HL-60/S4 treated with retinoic acid at 250 ng/mL for 4 days and 3 days (cell line): ENCODE measurements around the gene TUBGCP3.

Source experiments
- in situ Hi-C: fragments of 300-500 bp; cut with MboI; formaldehyde crosslinking; loops from 2 replicates; pipeline ENCODE4 v1.7.0; 2022; ENCODE audit warnings: low sequenced_read_pairs

TUBGCP3 gene

DNA sequence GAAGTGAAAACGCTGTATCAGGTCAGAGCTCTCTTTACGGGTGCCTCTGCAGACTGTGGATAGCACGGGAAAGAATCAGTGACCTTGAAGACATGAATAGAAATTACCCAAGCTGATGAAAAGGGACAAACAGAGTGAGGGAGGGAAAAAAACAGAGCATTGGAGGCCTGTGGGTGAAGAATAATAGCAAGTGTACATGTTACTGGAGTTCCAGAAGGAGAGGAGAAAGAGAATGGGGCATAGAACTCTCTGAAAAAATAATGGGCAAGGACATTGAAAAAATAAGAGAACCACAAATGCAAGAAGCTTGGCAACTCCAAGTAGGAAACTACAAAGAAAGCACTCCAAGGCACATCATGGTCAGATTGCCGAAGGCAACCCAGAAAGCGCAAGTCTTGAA, 125.5 kb downstream of the TUBGCP3 start:
- in situ Hi-C loops: no loop called here

DNA sequence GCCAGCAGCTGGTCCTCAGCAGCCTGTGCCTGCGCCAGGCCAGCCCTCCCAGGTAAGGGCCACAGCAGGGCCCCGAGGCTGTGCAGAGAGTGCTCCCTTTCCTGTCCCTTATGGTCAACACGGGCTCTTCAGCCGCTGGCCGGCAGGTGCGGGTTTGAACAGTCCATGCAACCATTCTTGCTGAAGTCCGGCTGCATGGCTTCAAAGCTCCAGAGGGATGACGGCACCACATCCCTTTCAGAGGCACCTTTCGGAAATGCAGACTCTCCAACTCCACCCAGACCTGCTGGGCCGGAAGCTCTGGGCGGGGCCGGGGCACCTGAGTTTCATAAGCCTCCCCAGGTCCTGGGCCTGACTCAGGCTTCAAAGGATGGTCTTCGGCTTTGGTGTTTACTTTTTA, 130.5 kb downstream of the TUBGCP3 start:
- in situ Hi-C loops: no loop called here

DNA sequence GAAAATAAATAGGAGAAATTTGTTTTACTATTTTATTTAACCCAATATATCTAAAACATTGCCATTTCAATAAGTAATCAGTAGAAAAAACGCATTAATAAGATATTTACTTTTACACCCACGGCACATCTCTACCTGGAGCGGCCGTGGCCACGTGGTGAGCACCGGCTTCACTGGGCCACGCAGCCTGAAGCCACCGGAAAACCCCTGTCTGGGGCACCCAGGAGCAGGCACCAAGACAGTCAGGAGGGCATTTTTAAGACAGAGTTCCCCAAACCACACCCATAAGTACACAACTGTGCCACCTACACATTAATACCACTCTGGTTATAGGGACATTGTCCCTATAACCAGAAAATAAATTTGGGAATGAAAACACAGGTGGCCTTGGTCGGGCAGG, 130.9 kb downstream of the TUBGCP3 start:
- in situ Hi-C loops: no loop called here

DNA sequence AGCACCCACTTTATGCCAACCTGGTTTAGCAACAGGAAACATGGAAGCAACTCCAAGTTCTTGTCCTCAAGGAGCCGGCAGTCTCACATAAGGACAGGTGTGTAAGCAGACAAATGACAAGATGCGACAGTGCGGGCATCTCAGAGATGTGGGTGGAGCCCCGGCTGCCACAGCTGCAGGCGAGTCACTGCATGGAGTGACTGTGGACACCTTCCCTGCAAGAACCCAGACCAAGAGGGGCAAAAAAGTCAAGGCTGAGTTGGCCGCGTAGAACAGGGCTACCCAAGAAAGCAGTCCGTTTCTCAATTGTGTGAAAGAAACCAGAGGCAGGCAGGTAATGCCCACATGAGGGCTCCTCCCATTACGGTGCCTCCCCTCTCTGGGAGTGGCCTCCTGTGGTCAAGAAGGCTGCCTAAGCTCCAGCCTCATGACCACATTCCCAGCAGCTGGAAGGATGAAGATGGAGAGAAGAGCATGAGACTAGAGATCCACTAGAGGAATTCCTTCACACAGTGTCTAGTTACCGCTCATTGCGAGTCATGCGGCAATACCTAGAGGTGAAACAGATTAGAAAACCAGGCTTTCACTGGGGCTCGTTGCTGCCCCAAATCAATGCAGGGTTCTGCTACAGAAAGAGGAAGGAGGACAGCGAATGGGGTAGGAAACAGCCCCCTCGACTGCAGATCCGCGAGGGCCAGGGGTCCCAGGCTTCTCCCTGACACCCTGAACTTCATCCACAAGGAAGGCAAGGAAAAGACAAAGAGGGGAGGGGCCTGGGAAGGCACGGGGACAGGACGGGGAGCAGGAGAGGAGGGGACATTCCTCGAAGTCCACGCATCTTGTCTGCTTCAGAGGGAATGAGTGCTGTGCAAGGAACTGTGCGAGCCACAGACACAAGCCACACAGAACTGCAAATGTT, 131.6 kb downstream of the TUBGCP3 start:
- in situ Hi-C loops: no loop called here

DNA sequence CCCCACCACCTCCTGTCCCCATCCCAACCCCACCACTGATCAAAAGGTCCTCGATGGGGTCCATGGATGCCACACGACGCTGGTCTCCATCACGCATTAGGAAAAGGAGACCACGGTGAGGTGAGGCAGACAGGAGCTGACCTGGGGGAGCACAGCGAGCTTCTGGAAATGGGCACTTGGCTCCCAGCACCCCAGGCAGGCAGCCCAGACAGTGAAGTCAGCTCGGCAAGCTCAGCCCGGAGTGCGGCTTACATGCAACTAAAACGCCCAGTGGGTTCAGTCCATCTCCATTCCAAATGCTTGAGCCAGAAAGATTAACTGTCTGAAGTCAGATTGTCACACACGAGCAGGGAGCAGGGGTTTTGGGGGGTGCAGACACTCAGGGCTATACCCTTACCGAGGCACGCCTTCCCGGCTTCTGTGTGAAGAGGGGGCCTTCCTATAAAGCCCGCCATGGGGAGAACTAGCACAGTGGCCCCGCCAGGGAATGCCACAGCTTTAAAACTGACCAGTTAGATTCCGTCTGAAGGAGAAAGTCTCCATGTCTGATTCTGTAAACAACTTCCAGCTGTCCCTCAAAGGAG, 132.4 kb downstream of the TUBGCP3 start:
- in situ Hi-C loops: no loop called here

DNA sequence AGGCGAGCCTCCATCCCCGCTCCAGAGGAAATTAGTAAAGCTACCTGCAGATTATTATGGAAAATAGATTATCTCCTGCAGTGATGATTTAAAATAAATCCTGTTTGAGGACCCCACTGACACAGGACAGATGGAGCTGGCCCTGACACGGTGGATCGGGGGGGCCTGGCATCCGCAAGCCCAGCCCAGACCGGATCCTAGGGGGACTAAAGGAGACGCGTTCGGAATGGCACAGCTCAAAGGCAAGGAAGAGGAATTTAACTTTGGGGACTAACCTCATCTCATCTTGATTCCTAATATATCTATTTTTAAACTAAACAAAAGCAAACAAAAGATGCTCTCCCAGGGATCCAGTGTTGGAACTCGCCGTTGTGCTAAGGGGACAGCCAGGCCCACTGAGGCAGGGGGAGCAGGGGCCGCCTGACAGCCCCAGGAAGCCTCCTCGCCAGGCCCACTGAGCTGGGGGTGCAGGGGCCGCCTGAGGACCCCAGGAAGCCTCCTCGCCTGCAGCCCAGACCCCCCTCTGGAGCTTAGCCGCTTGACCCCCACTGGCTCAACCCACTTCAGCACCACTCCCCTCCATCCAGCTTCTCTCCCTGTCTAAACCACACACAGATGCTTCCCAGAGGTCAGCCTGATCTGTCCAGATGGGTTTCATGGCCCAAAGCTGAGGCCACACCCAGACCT, 133.2 kb downstream of the TUBGCP3 start:
- in situ Hi-C loops: no loop called here

DNA sequence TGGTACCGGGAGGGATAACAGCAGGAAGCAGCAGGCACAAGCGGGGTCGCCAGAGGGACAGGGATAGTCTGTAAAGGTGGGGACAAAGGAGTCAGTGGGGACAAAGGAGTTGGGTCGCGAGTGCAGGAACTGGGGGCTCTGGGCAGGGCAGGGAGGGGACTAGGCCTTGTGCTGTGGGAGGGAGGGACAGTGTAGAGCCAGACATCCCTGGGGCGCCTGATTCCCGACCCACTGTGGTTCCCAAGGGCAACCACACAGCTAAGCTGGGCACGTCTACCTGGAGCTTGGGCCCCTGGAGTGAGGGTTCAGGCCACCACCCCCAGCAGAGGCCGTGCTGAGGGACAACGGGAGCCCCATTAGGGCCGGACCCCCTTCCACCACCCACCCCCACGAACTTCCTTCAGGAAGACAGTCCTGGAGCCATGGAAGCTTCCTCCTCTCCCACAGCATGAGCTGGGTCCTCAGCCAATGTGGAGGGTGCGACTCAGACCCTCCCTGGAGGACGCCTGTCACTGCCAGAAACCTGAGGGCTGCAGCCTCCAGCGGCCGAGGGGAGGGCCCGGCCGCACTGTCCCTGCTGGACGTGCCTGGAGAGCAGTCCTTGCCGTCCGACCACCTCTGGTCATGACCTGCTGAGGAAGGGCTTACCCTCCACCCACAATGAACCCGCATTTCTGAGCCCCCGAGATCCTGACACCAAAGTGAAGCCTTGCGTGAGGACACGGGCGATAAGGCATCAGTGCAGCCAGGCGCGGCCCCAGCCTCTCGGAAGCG, 133.9 kb downstream of the TUBGCP3 start:
- in situ Hi-C loops: no loop called here

DNA sequence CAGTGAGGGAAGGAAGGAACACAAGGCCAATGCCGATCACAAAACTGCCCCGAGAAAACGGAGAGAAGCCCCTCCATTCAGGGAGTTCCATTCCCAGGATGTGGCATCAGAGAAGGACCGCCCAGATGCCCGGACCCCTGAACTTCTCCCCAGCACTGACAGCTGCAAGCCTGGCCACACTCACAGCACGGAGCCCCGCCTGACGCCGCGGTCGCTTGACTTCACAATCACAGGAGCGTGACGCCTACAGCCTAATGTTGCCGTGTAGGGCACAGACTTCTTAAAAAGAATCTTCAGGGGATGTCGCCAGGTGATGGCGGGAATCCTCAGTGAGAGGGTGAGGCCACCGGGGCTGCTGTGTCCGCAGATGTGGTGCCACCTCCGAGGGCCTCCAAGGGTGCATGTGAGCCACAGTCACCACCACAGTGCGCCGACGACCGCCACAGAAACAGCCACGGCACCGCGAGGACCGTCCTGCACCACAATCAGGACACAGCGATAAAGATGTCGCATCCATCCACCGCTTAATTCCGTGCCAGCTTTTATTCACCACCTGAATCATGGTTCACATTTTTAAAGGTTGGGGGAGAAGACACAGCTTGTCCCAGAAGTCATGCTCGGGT, 134.6 kb downstream of the TUBGCP3 start:
- in situ Hi-C loops: no loop called here

DNA sequence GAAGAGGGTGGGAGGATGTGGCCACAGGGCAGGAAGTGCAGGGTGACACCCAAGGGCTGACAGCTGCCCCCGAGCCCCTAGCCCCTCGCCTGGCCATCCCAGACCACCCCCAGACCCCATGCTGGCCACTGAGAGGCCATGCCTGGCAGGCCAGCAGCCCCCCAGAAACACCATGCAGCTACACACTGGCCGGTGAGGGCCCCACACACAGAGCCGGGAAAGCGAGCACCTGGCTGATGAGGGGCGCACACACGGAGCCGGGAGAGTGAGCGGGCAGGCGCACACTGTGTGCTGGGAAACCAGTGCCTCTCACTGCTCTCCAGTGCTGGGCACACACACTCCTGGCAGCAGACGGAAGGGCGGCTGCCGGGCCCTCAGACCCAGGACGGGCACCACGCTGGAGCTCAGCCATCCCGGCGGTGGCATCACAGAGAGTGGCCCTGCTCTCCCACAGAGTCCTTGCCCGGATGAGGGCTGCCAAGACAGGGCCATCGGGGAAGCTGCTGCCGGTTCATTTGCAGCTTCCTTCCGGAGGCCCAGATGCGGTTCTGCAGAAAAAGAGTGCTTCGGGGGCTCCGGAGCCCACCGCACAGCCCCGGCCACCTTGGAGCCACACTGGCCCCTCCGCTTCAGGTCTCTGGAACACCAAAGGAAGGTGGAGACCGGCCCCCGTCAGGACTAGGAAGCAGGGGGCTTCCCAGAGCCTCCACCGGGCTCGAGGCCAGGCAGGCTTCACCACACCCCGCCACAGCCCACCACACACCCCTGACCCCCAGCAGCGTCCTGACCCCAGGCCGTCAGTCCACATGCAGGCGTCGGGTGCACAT, 135.4 kb downstream of the TUBGCP3 start:
- in situ Hi-C loops: no loop called here

DNA sequence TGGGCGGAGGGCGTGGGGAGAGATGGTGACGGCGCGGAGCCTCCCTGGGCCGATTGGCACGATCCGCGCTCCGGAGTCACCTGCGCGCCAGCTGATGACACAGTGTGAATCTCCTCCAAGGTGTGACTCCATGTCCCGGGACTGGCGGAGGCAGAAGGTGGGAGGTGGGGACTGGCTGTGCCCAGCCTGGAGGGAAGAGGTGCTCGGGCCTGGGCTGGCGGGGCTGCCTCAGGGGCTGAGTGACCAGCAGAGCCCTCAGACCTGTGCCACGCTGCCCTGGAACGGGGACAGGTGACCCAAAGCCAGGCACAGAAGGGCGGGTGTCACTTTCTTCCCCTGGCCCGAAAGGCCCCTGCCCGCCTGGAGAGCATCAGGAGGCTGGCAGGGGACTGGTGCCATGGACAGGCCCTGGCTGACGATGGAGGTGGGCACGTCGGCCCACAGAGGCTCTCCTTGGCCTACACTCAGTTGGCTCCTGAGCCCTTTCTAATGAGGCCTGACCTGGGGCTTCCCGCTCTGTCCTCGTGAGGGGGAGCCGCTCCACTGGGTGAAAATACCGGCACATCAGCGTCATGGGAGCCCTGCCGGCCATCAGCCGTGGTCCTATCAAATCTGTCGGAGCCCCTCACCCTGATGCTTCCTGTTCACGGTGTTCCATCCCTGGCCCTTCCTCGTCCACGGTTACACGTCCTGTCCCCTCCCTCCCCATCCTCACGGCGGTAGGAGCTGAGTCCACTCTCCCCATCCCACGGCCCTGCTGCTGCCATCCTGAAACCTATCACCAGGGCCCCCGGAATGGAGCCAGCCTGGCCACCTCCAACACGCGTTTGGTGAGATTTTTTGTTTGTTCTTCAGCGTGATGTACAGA, 136.2 kb downstream of the TUBGCP3 start:
- in situ Hi-C loops: no loop called here

DNA sequence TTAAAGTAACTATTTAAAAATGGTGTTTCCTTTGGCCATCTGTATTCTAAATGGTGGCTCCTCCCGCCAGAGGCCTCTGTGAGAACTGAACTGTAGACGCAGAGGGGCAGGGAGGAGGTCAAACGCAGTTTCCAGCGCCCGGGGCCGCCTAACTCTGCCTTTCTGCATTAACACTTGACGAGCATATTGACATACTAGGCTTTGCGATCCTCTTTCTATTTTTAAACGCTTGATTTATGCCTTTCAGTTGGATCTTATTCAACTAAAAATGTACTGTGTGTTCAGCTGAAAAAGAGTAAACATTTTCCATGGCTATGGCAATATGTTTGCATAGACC, 137.1 kb downstream of the TUBGCP3 start:
- in situ Hi-C loops: no loop called here

DNA sequence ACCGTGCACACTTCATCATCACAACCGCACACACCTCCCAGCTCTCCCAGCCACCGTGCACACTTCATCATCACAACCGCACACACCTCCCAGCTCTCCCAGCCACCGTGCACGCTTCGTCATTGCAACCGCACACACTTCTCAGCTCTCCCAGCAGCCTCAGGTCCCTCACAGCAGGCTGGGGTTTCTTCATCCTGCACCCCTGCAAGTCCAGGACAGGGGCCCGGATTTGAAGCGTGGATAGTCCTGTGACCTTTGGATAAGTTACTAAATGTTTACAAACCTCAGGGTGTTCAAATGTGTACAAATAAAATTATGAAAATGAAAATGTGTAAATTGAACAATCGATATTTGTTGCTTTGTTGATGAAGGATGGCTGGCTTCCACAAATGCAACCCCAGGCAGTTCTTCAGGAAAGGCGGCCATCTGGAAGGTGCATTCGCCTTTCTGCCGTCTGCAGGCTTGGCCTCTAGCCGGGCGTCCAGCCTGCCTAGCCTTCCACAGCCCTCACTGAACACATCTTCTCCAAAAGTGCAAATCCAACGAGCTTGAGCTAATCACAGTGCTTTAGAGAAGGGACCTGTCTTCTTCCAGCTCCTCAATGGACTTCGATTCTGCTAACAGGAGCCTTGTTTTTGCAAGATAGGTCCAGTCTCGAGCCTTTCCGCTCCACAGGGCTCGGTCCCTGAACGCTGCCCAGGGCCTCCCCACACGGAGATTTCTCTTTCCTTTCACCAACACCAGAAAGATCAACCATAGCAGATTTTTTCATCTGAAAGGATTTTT, 137.6 kb downstream of the TUBGCP3 start:
- in situ Hi-C loops: no loop called here

DNA sequence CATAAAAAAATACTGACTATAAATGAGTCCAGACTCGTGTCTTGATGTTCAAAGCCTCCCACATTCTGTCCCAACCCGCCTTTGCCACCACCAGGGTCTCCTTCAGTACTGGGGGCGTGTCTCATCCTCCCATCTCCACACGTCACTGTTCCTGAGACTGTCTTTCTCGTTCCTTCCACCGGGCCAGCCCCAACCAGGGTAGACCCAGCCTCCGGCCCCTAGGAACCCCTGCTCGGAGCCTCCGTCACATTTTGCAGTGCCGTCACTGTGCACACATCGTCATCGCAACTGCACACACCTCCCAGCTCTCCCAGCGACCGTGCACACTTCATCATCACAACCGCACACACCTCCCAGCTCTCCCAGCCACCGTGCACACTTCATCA, 138.4 kb downstream of the TUBGCP3 start:
- in situ Hi-C loops: no loop called here

DNA sequence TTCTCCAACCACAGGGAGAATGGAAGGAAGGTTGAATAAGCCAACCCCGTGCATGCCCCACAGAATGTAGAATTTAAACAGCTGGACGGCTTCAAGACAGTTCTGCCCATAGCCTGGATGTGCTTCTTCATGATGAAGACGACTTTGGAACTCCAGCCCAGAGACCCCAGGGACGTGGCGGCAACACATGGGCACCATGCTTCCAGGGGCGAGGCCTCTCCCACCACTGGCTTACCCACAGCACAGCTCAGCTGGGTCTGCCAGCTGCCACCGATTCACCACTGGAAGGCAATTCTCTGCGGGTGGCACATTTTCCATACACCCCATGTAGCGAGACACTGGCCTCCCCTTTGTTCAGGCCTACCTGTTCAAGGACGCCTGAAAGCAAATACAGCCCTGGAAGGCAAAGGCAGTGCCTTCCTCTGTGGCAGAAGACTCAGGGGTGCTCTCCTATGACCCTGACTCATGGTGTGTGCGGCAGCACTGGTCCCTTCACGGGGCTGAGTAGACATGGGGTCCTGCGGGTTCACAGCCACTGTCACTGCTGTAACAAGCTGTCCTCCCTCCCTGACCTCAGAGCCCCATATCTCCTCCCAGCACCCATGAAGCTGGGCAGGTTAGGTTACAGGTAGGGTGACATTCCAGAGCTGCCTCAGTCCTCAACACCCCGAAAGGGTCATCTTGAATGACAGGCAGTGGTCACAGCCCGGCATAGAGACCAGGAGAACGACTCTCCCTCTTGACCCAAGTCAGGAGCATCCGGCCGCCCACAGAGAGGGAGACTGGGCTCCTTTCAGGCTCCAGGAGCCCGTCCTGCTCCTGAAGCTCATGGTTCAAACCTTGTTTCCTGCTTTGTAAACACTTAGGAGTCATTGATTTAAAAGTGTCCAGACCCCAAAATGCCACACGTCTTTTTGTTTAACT, 139.1 kb downstream of the TUBGCP3 start:
- in situ Hi-C loops: no loop called here

DNA sequence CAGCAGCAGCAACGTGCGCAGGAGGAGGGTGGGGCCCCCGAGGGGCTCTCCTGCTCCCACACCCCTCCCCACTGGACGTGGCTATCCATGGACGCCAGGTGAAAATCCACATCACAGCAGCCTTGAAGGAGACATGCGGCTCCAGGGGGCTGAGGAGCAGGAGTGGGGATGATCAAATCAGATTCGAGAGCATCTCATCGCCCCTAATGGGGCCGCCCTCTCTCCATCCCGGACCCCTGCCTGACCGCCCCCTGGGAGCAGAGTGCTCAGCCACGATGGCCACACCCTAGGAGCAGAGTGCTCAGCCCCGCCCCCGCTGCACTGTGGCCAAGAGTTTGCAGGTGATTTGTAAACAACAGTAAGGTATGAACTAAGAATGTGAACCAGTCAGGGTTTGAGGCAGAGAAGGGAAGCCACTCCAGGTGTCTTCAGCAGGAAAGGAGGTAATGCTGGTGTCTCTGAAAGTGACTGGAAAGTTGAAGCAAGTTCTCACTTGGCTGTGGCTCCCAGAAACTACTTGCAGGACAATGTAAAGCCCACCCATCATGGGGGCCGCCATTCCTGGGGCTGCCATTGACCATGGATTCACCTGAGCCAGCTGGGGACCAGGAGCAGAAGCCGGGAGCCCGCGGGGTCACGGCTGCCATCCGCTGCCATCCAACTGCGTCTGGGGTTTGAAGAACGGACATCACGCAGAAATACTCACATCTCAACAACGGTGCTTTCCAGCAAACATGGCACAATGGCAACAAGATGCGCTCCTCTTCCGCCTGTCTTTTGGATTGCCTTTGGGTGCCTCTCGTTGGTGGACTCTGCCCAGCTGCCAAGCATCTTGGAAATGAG, 140.0 kb downstream of the TUBGCP3 start:
- in situ Hi-C loops: no loop called here

DNA sequence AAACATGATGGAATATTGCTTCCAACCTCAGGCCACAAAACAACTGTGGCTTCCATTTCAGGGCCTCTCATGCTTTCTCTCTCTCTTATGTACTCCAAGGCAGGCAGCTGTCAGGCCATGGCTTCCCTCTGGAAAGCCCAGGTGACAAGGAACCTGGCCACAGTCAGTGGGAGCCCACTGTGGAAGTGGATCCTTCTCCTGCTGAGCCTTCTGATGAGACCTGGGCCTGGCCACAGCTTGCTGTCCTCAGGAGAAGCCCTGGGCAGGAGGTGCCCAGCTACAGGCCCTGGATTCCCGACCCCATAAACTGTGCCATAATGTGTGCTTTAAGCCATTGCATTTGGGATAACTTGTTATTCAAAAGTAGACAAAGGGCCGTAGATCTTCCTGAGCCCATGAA, 140.6 kb downstream of the TUBGCP3 start:
- in situ Hi-C loops: no loop called here
